Measurements from ENCODE around the gene FBXO44. TPM values are rescaled to one million over a fixed set of nuclear protein-coding genes. Genes with fewer than 3 reads are reported as not detected.

The FBXO44 gene
- total RNA-seq, 1 experiment from 2014 or later: 60.9 TPM

GRCh38 chr1:11648732-11649158 lies 5.9 kb upstream of the FBXO44 start:
- ChIA-PET RAD21 (ENCODE audit: low non-redundant PET in 1 of 2, low total read pairs in 2 of 2, uncharacterized antibody in 2 of 2, unreplicated experiment in 2 of 2) (interaction anchor here in 1 of 2 experiments (0.6 kb wide), 1 partner anchor 70 kb away, joined by 6 read pairs; no protein-coding TSS in a partner anchor), POLR2A (interaction anchor here (0.7 kb wide), 1 partner anchor 13 kb away, joined by 3 read pairs; no protein-coding TSS in a partner anchor), CTCF (interaction anchor here (0.9 kb wide), 1 partner anchor 64 kb away, joined by 3 read pairs; no protein-coding TSS in a partner anchor)
- Histone ChIP-seq H3K9ac (ENCODE audit: low read length) (no peak overlapping the region), H2AFZ (ENCODE audit: low read depth, low read length, poor library complexity, severe bottlenecking) (no peak overlapping the region), H3K9me3 (ENCODE audit: control insufficient read depth in 1 of 2, insufficient read depth in 1 of 2, low read depth in 1 of 2, low read length in 2 of 2) (no peaks in the 10 kb centered on the region), H3K4me2 (ENCODE audit: low read length) (no peak overlapping the region), H3K4me1 (ENCODE audit: control insufficient read depth in 1 of 2, insufficient read depth in 2 of 2, low read length in 2 of 2) (peaks cover 23 to 44% of the 10 kb centered on the region in 2 experiments; a peak in 3 of 4 replicates), H3K9me2 (ENCODE audit: insufficient read depth) (no peaks in the 10 kb centered on the region), H3K27ac (ENCODE audit: low read depth, low read length) (no peak overlapping the region), H3K4me3 (replicated peaks in 1 of 2; ENCODE audit: low read depth in 1 of 2, low read length in 2 of 2) (no peak overlapping the region), H3K27me3 (ENCODE audit: insufficient read depth, low read length) (no peaks in the 10 kb centered on the region), H3K36me3 (ENCODE audit: control insufficient read depth in 1 of 2, insufficient read depth in 2 of 2, low read length in 2 of 2) (no peaks in the 10 kb centered on the region), H4K20me1 (ENCODE audit: insufficient read depth) (no peaks in the 10 kb centered on the region), H3K79me2 (ENCODE audit: insufficient read depth, low read length) (peaks cover 7% of the 10 kb centered on the region; the same call in 1 of the 2 replicates)
- DNase-seq (ENCODE audit: low read depth, low spot score) (no peak), ATAC-seq (peak; percentile 30)
- intact Hi-C loops (cut with micrococcal nuclease): no loop called here
- no TSS peak for BruUV-seq (replicated peaks)
- TF ChIP-seq SP1 (IDR thresholded peaks at IDR 0.05; ENCODE audit: low read depth): no peak
- TF ChIP-seq REST (IDR thresholded peaks at IDR 0.05; ENCODE audit: low read depth): no peak
- TF ChIP-seq POLR2AphosphoS5 (IDR thresholded peaks at IDR 0.05; ENCODE audit: low read depth, low read length): no peak
- no peak for TF ChIP-seq POLR2A (IDR thresholded peaks at IDR 0.05; ENCODE audit: borderline replicate concordance, extremely low read depth, insufficient read depth, insufficient read length)
- no peak for TF ChIP-seq YY1 (IDR thresholded peaks at IDR 0.05; ENCODE audit: extremely low read depth, insufficient replicate concordance, low read depth, low read length)
- no peak for TF ChIP-seq ZBTB33 (IDR thresholded peaks at IDR 0.05; ENCODE audit: extremely low read depth, insufficient replicate concordance, low read length)
- TF ChIP-seq SRF (IDR thresholded peaks at IDR 0.05; ENCODE audit: low read depth): no peak
- TF ChIP-seq CBX3 (IDR thresholded peaks at IDR 0.05; ENCODE audit: low read depth): no peak
- no peak for TF ChIP-seq ZFX (IDR thresholded peaks at IDR 0.05)
- TF ChIP-seq EGR1 (IDR thresholded peaks at IDR 0.05; ENCODE audit: low read depth): no peak
- no peak for TF ChIP-seq MAX (IDR thresholded peaks at IDR 0.05)
- TF ChIP-seq SIN3A (IDR thresholded peaks at IDR 0.05; ENCODE audit: low read depth): no peak
- TF ChIP-seq JUND (IDR thresholded peaks at IDR 0.05): no peak
- TF ChIP-seq CTCF (IDR thresholded peaks at IDR 0.05 in 2 of 3, conservative IDR thresholded peaks at IDR 0.05 in 1 of 3; ENCODE audit: borderline replicate concordance in 1 of 3, insufficient read depth in 1 of 3, low read depth in 2 of 3, low read length in 2 of 3): no peak
- TF ChIP-seq ATF3 (IDR thresholded peaks at IDR 0.05): no peak
- TF ChIP-seq TCF7L2 (IDR thresholded peaks at IDR 0.05; ENCODE audit: borderline replicate concordance, extremely low read depth, insufficient read depth, insufficient read length): no peak
